ENCODE results near the gene SOWAHC.

DNA sequence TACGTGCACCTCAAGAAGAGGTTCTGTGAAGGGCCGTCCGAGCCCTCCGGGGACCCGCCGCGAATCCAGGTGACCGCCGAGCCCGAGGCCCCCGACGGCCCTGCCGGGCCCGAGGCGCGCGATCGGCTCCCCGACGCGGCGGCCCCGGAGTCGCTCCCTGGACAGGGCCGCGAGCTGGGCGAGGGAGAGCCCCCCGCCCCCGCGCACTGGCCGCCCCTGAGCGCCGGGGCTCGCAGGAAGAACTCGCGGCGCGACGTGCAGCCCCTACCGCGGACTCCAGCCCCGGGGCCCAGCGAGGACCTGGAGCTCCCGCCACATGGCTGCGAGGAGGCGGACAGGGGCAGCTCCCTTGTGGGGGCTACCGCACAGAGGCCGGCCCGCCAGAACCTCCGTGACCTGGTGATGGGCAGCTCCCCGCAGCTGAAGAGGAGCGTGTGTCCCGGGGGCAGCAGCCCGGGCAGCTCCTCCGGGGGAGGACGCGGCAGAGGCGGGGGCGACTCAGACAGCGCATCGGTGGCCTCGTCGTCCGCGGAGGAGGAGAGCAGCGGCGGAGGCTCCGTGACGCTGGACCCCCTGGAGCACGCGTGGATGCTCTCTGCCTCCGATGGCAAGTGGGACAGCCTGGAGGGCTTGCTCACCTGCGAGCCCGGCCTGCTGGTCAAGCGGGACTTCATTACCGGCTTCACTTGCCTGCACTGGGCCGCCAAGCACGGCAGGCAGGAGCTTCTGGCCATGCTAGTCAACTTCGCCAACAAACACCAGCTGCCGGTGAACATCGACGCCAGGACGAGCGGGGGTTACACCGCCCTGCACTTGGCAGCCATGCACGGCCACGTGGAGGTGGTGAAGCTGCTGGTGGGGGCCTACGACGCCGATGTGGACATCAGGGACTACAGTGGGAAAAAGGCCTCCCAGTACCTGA is 812 bp downstream of the SOWAHC start:
- TF ChIP-seq POLR2AphosphoS5 (IDR thresholded peaks at IDR 0.05; ENCODE audit: insufficient read depth, low read depth, low read length) (no peak), CTCF (IDR thresholded peaks at IDR 0.05; ENCODE audit: extremely low read depth in 1 of 2, insufficient read depth in 1 of 2, low read depth in 1 of 2, low read length in 2 of 2) (no peak)

Data from endothelial cell of umbilical vein (primary cell).